ENCODE results near the gene ZSWIM3. TPM values are rescaled to one million over a fixed set of nuclear protein-coding genes. Genes with fewer than 3 reads are reported as not detected.

Gene ZSWIM3
- total RNA-seq, 2 experiments from 2014 or later = 0.36 to 0.44 TPM

DNA sequence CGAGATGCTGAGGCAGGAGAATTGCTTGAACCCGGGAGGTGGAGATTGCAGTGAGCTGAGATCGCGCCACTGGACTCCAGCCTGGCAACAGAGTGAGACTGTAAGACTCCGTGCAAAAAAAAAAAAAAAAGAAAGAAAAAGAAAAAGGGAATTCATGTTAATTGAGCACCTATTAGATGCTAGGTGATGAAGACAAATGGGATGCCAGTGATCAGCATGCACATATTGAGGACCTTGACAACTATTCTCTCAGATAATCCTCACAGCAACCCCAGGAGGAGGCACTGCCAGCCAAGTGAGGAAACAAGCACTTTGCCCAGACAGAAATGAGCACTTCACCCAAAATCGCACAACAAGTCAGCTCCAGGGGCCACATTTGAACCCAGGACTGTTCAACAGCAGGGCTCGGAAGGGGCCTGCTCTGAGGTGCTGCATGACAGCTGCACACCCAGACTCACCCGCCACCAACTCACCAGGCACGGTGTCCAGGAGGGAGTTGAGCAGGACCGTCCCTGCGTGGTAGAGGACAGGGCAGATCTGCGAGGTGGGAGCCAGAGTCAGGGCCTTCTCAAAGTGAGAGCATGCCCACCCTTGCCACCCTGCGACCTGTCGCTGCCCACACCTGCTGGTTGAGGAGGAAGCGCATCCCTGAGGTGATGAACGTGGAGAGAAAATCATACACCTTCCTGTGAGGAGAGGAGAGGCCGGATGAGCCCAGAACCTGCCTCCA is 50.0 kb downstream of the ZSWIM3 start:
- ChIA-PET POLR2A (no interaction called here), CTCF (interaction anchor here (0.9 kb wide), 1 partner anchor 80 kb away, joined by 3 read pairs; no protein-coding TSS in a partner anchor)
- Mint-ChIP-seq H3K9me3 (no peaks in the 10 kb centered on the region), H3K36me3 (ENCODE audit: low read depth) (no peaks in the 10 kb centered on the region), H3K27ac (no peak overlapping the region), H3K4me3 (no peak overlapping the region), H3K27me3 (peaks cover 11% of the 10 kb centered on the region), H3K4me1 (ENCODE audit: low read depth) (peaks cover 14% of the 10 kb centered on the region)
- ATAC-seq (ENCODE audit: poor library complexity) = no peak
- no peaks in the 10 kb centered on the region for H3K9me3 ChIP-seq (ENCODE audit: control insufficient read depth in 1 of 2, insufficient read depth in 1 of 2, low read length in 2 of 2)
- H3K4me3 ChIP-seq (ENCODE audit: low read length) = no peak overlapping the region
- no peak for DNase-seq
- no peaks in the 10 kb centered on the region for H3K36me3 ChIP-seq (ENCODE audit: insufficient read depth, low read length)
- H3K27ac ChIP-seq (ENCODE audit: low read depth in 1 of 2, low read length in 2 of 2) = no peak overlapping the region
- peaks cover 21% of the 10 kb centered on the region for H3K4me1 ChIP-seq (ENCODE audit: insufficient read depth, low read length)
- intact Hi-C loops (cut with DNase I, micrococcal nuclease) = no loop called here
- TF ChIP-seq, protein P1, sequence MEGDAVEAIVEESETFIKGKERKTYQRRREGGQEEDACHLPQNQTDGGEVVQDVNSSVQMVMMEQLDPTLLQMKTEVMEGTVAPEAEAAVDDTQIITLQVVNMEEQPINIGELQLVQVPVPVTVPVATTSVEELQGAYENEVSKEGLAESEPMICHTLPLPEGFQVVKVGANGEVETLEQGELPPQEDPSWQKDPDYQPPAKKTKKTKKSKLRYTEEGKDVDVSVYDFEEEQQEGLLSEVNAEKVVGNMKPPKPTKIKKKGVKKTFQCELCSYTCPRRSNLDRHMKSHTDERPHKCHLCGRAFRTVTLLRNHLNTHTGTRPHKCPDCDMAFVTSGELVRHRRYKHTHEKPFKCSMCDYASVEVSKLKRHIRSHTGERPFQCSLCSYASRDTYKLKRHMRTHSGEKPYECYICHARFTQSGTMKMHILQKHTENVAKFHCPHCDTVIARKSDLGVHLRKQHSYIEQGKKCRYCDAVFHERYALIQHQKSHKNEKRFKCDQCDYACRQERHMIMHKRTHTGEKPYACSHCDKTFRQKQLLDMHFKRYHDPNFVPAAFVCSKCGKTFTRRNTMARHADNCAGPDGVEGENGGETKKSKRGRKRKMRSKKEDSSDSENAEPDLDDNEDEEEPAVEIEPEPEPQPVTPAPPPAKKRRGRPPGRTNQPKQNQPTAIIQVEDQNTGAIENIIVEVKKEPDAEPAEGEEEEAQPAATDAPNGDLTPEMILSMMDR (IDR thresholded peaks at IDR 0.05) = no peak
- peaks cover 6 to 9% of the 10 kb centered on the region in 2 experiments for H3K27me3 ChIP-seq (ENCODE audit: control insufficient read depth in 1 of 2, insufficient read depth in 2 of 2, low read length in 2 of 2)

DNA sequence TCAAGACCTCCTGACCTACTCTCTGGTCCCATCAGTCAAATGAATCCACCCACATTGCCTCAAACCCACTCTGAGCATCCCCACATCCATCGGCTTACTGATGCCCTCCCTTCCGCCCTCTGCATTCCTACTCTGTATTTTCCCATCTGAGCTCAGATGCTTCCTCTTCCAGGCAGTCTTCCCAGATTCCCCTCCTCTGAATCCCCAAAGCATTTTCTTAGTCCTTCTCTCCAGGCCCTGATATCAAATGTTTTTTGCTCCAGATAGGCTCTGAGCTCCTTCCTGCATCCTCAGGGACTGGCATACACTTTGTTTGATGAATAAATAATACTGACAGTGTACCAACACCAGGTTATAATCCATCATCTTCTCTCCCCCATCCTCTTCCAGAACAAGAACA is 50.7 kb downstream of the ZSWIM3 start:
- no peak overlapping the region for H3K4me3 Mint-ChIP-seq
- peaks cover 14% of the 10 kb centered on the region for H3K4me1 Mint-ChIP-seq (ENCODE audit: low read depth)
- no peaks in the 10 kb centered on the region for H3K9me3 ChIP-seq (ENCODE audit: control insufficient read depth in 1 of 2, insufficient read depth in 1 of 2, low read length in 2 of 2)
- intact Hi-C loops (cut with DNase I, micrococcal nuclease) = no loop called here
- H3K27ac ChIP-seq (ENCODE audit: low read depth in 1 of 2, low read length in 2 of 2) = no peak overlapping the region
- POLR2A ChIA-PET = interaction anchor here (1.7 kb wide), 1 partner anchor 27 kb away, joined by 5 read pairs; the partner anchor contains the start of gene PCIF1
- DNase-seq (no peak), ATAC-seq (ENCODE audit: poor library complexity) (no peak)
- H3K4me3 ChIP-seq (ENCODE audit: low read length) = no peak overlapping the region
- H3K27ac Mint-ChIP-seq = no peak overlapping the region
- CTCF ChIA-PET = no interaction called here
- no peaks in the 10 kb centered on the region for H3K36me3 Mint-ChIP-seq (ENCODE audit: low read depth)
- H3K27me3 ChIP-seq (ENCODE audit: control insufficient read depth in 1 of 2, insufficient read depth in 2 of 2, low read length in 2 of 2) = peaks cover 9 to 11% of the 10 kb centered on the region in 2 experiments
- H3K36me3 ChIP-seq (ENCODE audit: insufficient read depth, low read length) = no peaks in the 10 kb centered on the region
- TF ChIP-seq, protein P1 (IDR thresholded peaks at IDR 0.05) = no peak
- H3K27me3 Mint-ChIP-seq = peaks cover 13% of the 10 kb centered on the region
- peaks cover 23% of the 10 kb centered on the region for H3K4me1 ChIP-seq (ENCODE audit: insufficient read depth, low read length)
- H3K9me3 Mint-ChIP-seq = no peaks in the 10 kb centered on the region

DNA sequence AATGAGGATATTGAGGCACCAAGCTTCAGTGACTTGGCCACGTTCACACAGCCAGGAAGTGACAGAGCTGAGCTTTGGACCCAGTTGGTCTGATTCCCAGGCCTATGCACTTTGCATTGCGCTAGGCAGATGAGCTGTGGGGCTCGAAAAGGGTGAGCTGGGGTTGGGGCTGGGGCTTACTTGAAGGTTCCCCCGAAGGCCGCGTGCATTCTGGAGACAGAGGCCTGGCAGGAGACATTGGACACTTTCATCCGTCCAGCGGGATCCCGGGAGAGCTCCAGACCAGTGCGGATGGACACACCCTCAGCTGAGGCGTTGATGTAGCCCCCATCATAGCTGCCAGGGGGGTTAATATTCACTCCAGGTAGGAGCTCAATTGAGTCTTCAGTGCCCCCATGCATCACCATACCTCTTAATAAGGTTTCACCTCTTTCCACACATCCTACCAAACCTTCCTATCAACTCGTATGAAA is 52.0 kb downstream of the ZSWIM3 start:
- Histone ChIP-seq H3K36me3 (ENCODE audit: insufficient read depth, low read length) (no peaks in the 10 kb centered on the region), H3K27me3 (ENCODE audit: control insufficient read depth in 1 of 2, insufficient read depth in 2 of 2, low read length in 2 of 2) (peaks cover 9 to 15% of the 10 kb centered on the region in 2 experiments), H3K4me1 (ENCODE audit: insufficient read depth, low read length) (peaks cover 23% of the 10 kb centered on the region), H3K9me3 (ENCODE audit: control insufficient read depth in 1 of 2, insufficient read depth in 1 of 2, low read length in 2 of 2) (no peaks in the 10 kb centered on the region), H3K27ac (ENCODE audit: low read depth in 1 of 2, low read length in 2 of 2) (no peak overlapping the region), H3K4me3 (ENCODE audit: low read length) (no peak overlapping the region)
- H3K36me3 Mint-ChIP-seq (ENCODE audit: low read depth) = no peaks in the 10 kb centered on the region
- H3K4me3 Mint-ChIP-seq = no peak overlapping the region
- TF ChIP-seq, protein P1 (IDR thresholded peaks at IDR 0.05) = no peak
- H3K27ac Mint-ChIP-seq = no peak overlapping the region
- no peaks in the 10 kb centered on the region for H3K9me3 Mint-ChIP-seq
- H3K27me3 Mint-ChIP-seq = peaks cover 18% of the 10 kb centered on the region
- DNase-seq = no peak
- CTCF ChIA-PET = interaction anchor here (1.0 to 1.6 kb wide), 2 partner anchors 60 to 61 kb away, joined by 3 read pairs; no protein-coding TSS in a partner anchor
- intact Hi-C loops (cut with DNase I, micrococcal nuclease) = no loop called here
- POLR2A ChIA-PET = interaction anchor here (1.2 to 1.7 kb wide), 2 partner anchors 25 to 28 kb away, joined by 4 to 5 read pairs; partner anchors contain the start of gene PCIF1
- no peak for ATAC-seq (ENCODE audit: poor library complexity)
- peaks cover 14% of the 10 kb centered on the region for H3K4me1 Mint-ChIP-seq (ENCODE audit: low read depth)
